ENCODE measurements around the gene GNPDA1. TPM values are rescaled to one million over a fixed set of nuclear protein-coding genes. Genes with fewer than 3 reads are reported as not detected.

Gene GNPDA1
- total RNA-seq, 1 donor from 2014 or later: 36.2 TPM

DNA sequence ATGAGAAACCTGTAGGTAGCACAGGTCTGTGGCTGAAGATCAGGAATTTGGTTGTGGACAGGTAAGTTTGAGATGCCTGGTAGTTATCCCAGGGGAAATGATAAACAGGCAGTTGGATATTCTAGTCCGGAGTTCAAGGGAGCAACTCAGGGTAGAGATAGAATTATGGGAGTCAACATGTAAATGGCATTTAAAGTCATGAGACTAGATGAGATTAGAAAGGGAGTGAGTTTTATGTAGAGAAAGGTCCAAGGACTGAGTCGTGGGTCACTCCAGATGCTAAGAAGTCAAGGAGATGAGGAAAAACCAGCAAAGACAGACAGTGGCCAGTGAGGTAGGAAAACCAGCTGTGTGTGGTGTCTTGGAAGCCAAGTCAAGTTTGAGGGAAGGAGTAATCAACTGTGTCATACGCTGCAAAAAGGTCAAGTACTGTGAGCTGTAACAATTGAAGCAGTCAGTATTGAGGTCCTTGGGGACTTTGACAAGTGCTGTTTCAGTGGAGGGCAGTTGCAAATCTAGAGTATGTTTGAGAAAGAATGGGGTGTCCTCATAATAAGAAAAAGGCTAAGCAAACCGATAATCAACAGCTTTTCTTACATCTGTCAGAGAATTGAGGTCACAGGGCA, 18.2 kb downstream of the GNPDA1 start:
- Histone ChIP-seq H3K36me3 (peaks cover 40% of the 10 kb centered on the region), H3K27ac (no peak overlapping the region), H3K4me1 (no peaks in the 10 kb centered on the region), H3K9me3 (no peaks in the 10 kb centered on the region), H3K4me3 (no peak overlapping the region), H3K27me3 (no peaks in the 10 kb centered on the region)
- DNase-seq: no peak
- no peak for ATAC-seq
- TF ChIP-seq, protein P1, sequence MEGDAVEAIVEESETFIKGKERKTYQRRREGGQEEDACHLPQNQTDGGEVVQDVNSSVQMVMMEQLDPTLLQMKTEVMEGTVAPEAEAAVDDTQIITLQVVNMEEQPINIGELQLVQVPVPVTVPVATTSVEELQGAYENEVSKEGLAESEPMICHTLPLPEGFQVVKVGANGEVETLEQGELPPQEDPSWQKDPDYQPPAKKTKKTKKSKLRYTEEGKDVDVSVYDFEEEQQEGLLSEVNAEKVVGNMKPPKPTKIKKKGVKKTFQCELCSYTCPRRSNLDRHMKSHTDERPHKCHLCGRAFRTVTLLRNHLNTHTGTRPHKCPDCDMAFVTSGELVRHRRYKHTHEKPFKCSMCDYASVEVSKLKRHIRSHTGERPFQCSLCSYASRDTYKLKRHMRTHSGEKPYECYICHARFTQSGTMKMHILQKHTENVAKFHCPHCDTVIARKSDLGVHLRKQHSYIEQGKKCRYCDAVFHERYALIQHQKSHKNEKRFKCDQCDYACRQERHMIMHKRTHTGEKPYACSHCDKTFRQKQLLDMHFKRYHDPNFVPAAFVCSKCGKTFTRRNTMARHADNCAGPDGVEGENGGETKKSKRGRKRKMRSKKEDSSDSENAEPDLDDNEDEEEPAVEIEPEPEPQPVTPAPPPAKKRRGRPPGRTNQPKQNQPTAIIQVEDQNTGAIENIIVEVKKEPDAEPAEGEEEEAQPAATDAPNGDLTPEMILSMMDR (IDR thresholded peaks at IDR 0.05): no peak
- intact Hi-C loops (cut with DNase I): loop anchor here (5.0 kb wide), 1 partner anchor 148 kb away; no protein-coding TSS in a partner anchor

DNA sequence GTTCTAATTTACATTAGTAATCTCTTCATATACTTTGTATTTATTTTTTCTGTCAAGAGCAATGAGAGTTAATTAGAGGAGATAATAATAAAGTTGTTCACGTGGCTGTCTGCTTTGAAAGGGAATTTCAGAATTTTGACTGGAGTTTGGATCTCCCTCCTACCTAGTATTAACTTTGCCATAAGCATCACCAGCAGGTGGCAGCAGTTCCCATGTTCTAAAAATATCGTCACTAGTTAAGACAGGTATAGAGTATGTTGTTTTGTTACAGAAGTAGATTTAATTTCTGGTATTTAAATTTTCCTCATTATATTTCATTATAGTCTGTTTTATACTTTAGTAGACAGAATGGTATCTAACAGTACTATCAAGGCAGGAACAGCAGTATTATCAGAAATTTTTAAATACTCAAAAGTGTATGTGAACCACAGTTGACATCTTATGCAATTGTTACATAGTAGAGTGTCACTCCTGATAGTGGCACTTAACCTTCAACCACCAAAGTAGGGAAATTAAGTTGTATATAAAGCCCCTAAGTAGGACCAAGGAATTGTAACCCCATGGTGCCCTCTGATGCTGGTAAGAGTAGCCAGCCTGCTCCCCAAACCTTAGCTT, 20.4 kb downstream of the GNPDA1 start:
- DNase-seq (no peak), ATAC-seq (peak; percentile 81)
- Histone ChIP-seq H3K4me1 (no peaks in the 10 kb centered on the region), H3K27me3 (no peaks in the 10 kb centered on the region), H3K4me3 (no peak overlapping the region), H3K36me3 (peaks cover 57% of the 10 kb centered on the region), H3K27ac (no peak overlapping the region), H3K9me3 (no peaks in the 10 kb centered on the region)
- intact Hi-C loops (cut with DNase I): loop anchor here (5.0 kb wide), 1 partner anchor 150 kb away; no protein-coding TSS in a partner anchor
- TF ChIP-seq, protein P1 (IDR thresholded peaks at IDR 0.05): peak; percentile 82

DNA sequence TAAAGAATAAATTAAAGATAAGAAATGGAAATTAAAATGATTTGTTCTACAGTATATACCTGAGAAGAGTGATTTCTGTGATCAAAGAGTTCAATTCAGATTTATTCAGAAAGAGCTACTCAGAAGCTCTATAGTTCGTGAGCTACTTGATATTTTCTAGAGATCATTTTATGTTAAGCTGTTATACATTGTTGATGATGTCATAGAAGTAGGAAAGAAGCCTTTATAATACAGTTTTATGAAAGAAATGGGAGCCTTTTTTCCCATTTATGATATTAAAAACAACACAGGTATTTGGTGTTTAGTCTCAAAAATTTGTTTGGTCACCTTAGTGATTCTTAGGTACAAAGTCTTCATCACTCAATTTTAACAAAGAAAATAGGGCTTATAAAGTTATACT, 23.1 kb downstream of the GNPDA1 start:
- Histone ChIP-seq H3K36me3 (peaks cover 72% of the 10 kb centered on the region), H3K4me1 (no peaks in the 10 kb centered on the region), H3K27ac (no peak overlapping the region), H3K4me3 (no peak overlapping the region), H3K27me3 (no peaks in the 10 kb centered on the region), H3K9me3 (no peaks in the 10 kb centered on the region)
- TF ChIP-seq, protein P1 (IDR thresholded peaks at IDR 0.05): no peak
- no peak for ATAC-seq
- intact Hi-C loops (cut with DNase I): loop anchor here (5.0 kb wide), 1 partner anchor 153 kb away; no protein-coding TSS in a partner anchor
- no peak for DNase-seq

DNA sequence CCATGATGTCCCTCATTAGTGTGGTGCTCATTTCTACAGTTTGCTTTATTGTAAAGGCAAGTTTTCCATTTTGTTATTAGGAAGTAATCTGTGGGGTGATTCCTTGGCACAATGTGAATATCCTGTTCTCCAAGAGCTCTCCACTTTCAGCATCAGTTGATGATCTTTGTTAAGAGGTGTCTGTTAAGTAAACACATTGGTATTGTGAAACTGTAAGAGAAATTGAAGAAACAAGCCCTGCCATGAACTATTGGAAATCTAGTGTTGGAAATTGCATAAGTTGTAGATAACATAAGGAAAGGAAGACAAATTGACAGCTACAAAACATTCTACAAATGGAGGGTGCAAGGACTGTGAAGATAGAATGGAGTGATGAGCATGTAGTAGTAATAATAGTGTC, 26.8 kb downstream of the GNPDA1 start:
- no peaks in the 10 kb centered on the region for H3K27me3 ChIP-seq
- intact Hi-C loops (cut with DNase I): no loop called here
- TF ChIP-seq, protein P1 (IDR thresholded peaks at IDR 0.05): no peak
- ATAC-seq (no peak), DNase-seq (no peak)
- H3K4me3 ChIP-seq: no peak overlapping the region
- no peaks in the 10 kb centered on the region for H3K9me3 ChIP-seq
- peaks cover 91% of the 10 kb centered on the region for H3K36me3 ChIP-seq
- no peak overlapping the region for H3K27ac ChIP-seq
- no peaks in the 10 kb centered on the region for H3K4me1 ChIP-seq

DNA sequence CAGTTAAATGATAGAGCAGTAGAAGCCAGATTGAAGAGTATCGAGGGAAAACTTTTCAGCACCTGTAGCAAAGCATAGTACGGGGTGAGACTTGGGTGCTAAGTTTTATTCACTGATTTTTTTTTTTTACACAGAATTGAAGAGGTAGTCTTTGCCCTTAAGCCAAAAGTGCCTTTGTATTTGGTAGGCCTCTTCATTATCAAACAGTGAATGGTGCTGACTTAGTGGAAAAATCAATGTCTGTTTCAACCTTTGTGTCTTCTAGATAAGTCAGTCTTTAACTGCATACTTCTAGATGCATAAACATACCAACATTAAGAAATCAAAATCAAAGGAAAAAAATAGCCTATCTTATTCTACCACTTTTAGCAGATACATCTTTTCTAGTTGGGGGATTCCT, 30.2 kb downstream of the GNPDA1 start:
- H3K9me3 ChIP-seq: no peaks in the 10 kb centered on the region
- peaks cover 94% of the 10 kb centered on the region for H3K36me3 ChIP-seq
- H3K4me3 ChIP-seq: no peak overlapping the region
- no peak for DNase-seq
- H3K27ac ChIP-seq: no peak overlapping the region
- H3K4me1 ChIP-seq: no peaks in the 10 kb centered on the region
- H3K27me3 ChIP-seq: no peaks in the 10 kb centered on the region
- TF ChIP-seq, protein P1 (IDR thresholded peaks at IDR 0.05): no peak
- no peak for ATAC-seq
- intact Hi-C loops (cut with DNase I): no loop called here
